Stimulated activated CD4-positive, alpha-beta T cell treated with anti-CD3 and anti-CD28 coated beads, Interleukin-4, amount 100 ng/mL, for 4 hours (primary cell): ENCODE data around the gene TIMP3.

ENCODE experiments used
- DNase-seq, 2 experiments: peaks; one replicate each; pipeline ENCODE4 v3.0.0-alpha.2; 2020

TIMP3 gene

GRCh38 chr22:32809786-32810554, 8.5 kb downstream of the TIMP3 start:
- no peak for DNase-seq

- no peak for DNase-seq
Observed at GRCh38 chr22:32810555-32811133, 9.1 kb downstream of the TIMP3 start.

GRCh38 chr22:32811788-32812545, 10.5 kb downstream of the TIMP3 start:
- DNase-seq = no peak

- DNase-seq = no peak
Observed at GRCh38 chr22:32814285-32814860, 12.9 kb downstream of the TIMP3 start.

GRCh38 chr22:32815059-32815458, 13.6 kb downstream of the TIMP3 start:
- no peak for DNase-seq

- no peak for DNase-seq
Observed at GRCh38 chr22:32815943-32816342, 14.4 kb downstream of the TIMP3 start.

- no peak for DNase-seq
Observed at GRCh38 chr22:32817137-32817730, 15.7 kb downstream of the TIMP3 start.

GRCh38 chr22:32818446-32819115, 17.1 kb downstream of the TIMP3 start:
- DNase-seq = no peak

GRCh38 chr22:32819120-32819519, 17.6 kb downstream of the TIMP3 start:
- DNase-seq = no peak

- no peak for DNase-seq
Observed at GRCh38 chr22:32820131-32821119, 18.9 kb downstream of the TIMP3 start.

GRCh38 chr22:32822179-32822877, 20.8 kb downstream of the TIMP3 start:
- DNase-seq = no peak

GRCh38 chr22:32823024-32823730, 21.7 kb downstream of the TIMP3 start:
- DNase-seq = no peak

- no peak for DNase-seq
Observed at GRCh38 chr22:32824531-32825312, 23.2 kb downstream of the TIMP3 start.

GRCh38 chr22:32826537-32826936, 25.0 kb downstream of the TIMP3 start:
- no peak for DNase-seq

GRCh38 chr22:32827049-32827602, 25.6 kb downstream of the TIMP3 start:
- DNase-seq = no peak

- no peak for DNase-seq
Observed at GRCh38 chr22:32828150-32828549, 26.6 kb downstream of the TIMP3 start.

- DNase-seq = no peak
Observed at GRCh38 chr22:32828561-32828960, 27.1 kb downstream of the TIMP3 start.

- DNase-seq = no peak
Observed at GRCh38 chr22:32829451-32829851, 27.9 kb downstream of the TIMP3 start.

- no peak for DNase-seq
Observed at GRCh38 chr22:32830473-32830872, 29.0 kb downstream of the TIMP3 start.
